ENCODE measurements around the gene ZNF891. TPM values are rescaled to one million over a fixed set of nuclear protein-coding genes. Genes with fewer than 3 reads are reported as not detected.

ZNF891 gene
- total and polyA plus RNA-seq, 2 donors (not counting 1 experiment from before 2014, with no cell fraction given), result 0.52 to 1.2 TPM

DNA sequence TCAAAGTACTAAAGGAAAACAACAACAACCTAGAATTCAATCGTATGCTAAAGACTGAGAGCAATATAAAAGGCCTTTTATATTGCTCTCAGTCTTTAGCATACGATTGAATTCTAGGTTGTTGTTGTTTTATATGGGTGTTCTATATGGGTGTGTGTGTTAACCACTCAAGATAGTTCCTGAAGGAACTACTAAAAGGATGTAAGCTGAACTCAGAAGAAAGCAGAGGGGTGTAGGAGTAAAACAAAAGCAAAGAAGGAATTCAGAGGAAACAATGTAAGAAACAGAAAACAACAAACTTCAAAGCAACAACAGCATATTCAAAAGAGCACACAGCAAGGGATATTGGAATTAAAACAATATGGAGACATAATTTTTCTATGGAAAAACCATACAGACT, 5.4 kb downstream of the ZNF891 start:
- Histone ChIP-seq H3K4me1 (ENCODE audit: control insufficient read depth, extremely low read depth, insufficient read depth, low read length) (no peaks in the 10 kb centered on the region), H3K9ac (ENCODE audit: insufficient read depth, low read length) (no peak overlapping the region), H3K36me3 (ENCODE audit: control insufficient read depth, insufficient read depth, low read length) (no peaks in the 10 kb centered on the region), H3K9me3 (ENCODE audit: control insufficient read depth, insufficient read depth, low read depth, low read length) (no peaks in the 10 kb centered on the region), H3K27ac (ENCODE audit: insufficient read depth, low read length) (no peak overlapping the region), H3K4me2 (ENCODE audit: extremely low read depth, insufficient read depth, low read length) (no peak overlapping the region), H2AFZ (ENCODE audit: low read length) (no peak overlapping the region), H4K20me1 (ENCODE audit: control insufficient read depth, extremely low read depth, insufficient read depth, low read length) (no peaks in the 10 kb centered on the region), H3K27me3 (ENCODE audit: control insufficient read depth, insufficient read depth, low read length) (no peaks in the 10 kb centered on the region), H3K4me3 (replicated peaks in 1 of 4; ENCODE audit: control extremely low read depth in 1 of 4, insufficient read depth in 1 of 4, low read depth in 3 of 4, low read length in 4 of 4) (no peak overlapping the region), H3K79me2 (ENCODE audit: control insufficient read depth, insufficient read depth, low read length) (no peaks in the 10 kb centered on the region)
- TF ChIP-seq, protein P1, sequence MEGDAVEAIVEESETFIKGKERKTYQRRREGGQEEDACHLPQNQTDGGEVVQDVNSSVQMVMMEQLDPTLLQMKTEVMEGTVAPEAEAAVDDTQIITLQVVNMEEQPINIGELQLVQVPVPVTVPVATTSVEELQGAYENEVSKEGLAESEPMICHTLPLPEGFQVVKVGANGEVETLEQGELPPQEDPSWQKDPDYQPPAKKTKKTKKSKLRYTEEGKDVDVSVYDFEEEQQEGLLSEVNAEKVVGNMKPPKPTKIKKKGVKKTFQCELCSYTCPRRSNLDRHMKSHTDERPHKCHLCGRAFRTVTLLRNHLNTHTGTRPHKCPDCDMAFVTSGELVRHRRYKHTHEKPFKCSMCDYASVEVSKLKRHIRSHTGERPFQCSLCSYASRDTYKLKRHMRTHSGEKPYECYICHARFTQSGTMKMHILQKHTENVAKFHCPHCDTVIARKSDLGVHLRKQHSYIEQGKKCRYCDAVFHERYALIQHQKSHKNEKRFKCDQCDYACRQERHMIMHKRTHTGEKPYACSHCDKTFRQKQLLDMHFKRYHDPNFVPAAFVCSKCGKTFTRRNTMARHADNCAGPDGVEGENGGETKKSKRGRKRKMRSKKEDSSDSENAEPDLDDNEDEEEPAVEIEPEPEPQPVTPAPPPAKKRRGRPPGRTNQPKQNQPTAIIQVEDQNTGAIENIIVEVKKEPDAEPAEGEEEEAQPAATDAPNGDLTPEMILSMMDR (conservative IDR thresholded peaks at IDR 0.05 in 1 of 2, IDR thresholded peaks at IDR 0.05 in 1 of 2; ENCODE audit: low read depth in 1 of 2, low read length in 2 of 2), result no peak
- TF ChIP-seq EZH2 (IDR thresholded peaks at IDR 0.05; ENCODE audit: low read length, missing control alignments), result no peak
- no peak for DNase-seq (ENCODE audit: low read depth in 2 of 2)

DNA sequence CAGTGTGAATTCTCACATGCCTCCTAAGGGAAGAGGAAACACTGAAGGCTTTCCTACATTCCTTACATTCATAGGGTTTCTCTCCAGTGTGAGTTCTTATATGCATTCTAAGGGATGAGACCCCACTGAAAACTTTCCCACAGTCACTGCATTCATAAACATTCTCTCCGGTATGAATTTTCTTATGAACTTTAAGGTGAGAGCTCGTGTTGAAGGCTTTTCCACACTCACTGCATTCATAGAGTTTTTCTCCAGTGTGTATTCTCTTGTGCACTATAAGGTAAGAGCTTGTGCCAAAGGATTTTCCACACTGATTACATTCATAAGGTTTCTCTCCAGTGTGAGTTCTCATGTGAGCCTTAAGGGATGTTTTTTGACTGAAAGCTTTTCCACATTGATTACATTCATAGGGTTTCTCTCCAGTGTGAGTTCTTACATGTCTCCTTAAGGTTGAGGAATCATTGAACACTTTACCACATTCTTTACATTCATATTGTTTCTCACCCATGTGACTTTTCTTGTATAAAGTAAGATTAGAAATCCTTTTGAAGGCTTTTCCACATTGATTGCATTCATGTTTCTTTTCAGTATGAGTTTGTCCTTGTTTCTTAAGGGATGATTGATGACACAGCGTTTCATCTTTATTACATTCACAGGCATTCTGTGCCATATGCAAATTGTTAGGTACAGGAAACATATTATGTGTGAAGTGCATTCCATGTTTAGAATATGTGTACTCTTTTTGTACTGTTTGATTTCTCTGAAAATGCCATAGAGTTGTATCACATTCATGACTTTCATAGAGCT, 9.5 kb downstream of the ZNF891 start:
- H3K9me3 ChIP-seq (ENCODE audit: control insufficient read depth, insufficient read depth, low read depth, low read length), result no peaks in the 10 kb centered on the region
- no peaks in the 10 kb centered on the region for H4K20me1 ChIP-seq (ENCODE audit: control insufficient read depth, extremely low read depth, insufficient read depth, low read length)
- TF ChIP-seq EZH2 (IDR thresholded peaks at IDR 0.05; ENCODE audit: low read length, missing control alignments), result no peak
- TF ChIP-seq, protein P1 (conservative IDR thresholded peaks at IDR 0.05 in 1 of 2, IDR thresholded peaks at IDR 0.05 in 1 of 2; ENCODE audit: low read depth in 1 of 2, low read length in 2 of 2), result no peak
- H3K4me3 ChIP-seq (replicated peaks in 1 of 4; ENCODE audit: control extremely low read depth in 1 of 4, insufficient read depth in 1 of 4, low read depth in 3 of 4, low read length in 4 of 4), result no peak overlapping the region
- H3K36me3 ChIP-seq (ENCODE audit: control insufficient read depth, insufficient read depth, low read length), result no peaks in the 10 kb centered on the region
- no peaks in the 10 kb centered on the region for H3K79me2 ChIP-seq (ENCODE audit: control insufficient read depth, insufficient read depth, low read length)
- H3K27ac ChIP-seq (ENCODE audit: insufficient read depth, low read length), result no peak overlapping the region
- H3K27me3 ChIP-seq (ENCODE audit: control insufficient read depth, insufficient read depth, low read length), result no peaks in the 10 kb centered on the region
- no peak overlapping the region for H3K4me2 ChIP-seq (ENCODE audit: extremely low read depth, insufficient read depth, low read length)
- H3K9ac ChIP-seq (ENCODE audit: insufficient read depth, low read length), result no peak overlapping the region
- peak in 1 of 2 donors; percentile 5 for DNase-seq (ENCODE audit: low read depth in 2 of 2)
- H3K4me1 ChIP-seq (ENCODE audit: control insufficient read depth, extremely low read depth, insufficient read depth, low read length), result no peaks in the 10 kb centered on the region
- H2AFZ ChIP-seq (ENCODE audit: low read length), result no peak overlapping the region

- no peak for DNase-seq (ENCODE audit: low read depth in 2 of 2)
- Histone ChIP-seq H3K79me2 (ENCODE audit: control insufficient read depth, insufficient read depth, low read length) (no peaks in the 10 kb centered on the region), H3K4me2 (ENCODE audit: extremely low read depth, insufficient read depth, low read length) (no peak overlapping the region), H3K27ac (ENCODE audit: insufficient read depth, low read length) (no peak overlapping the region), H3K4me1 (ENCODE audit: control insufficient read depth, extremely low read depth, insufficient read depth, low read length) (no peaks in the 10 kb centered on the region), H3K9me3 (ENCODE audit: control insufficient read depth, insufficient read depth, low read depth, low read length) (peaks cover 7% of the 10 kb centered on the region), H3K36me3 (ENCODE audit: control insufficient read depth, insufficient read depth, low read length) (peaks cover 3% of the 10 kb centered on the region), H3K4me3 (replicated peaks in 1 of 4; ENCODE audit: control extremely low read depth in 1 of 4, insufficient read depth in 1 of 4, low read depth in 3 of 4, low read length in 4 of 4) (no peak overlapping the region), H4K20me1 (ENCODE audit: control insufficient read depth, extremely low read depth, insufficient read depth, low read length) (no peaks in the 10 kb centered on the region), H2AFZ (ENCODE audit: low read length) (no peak overlapping the region), H3K9ac (ENCODE audit: insufficient read depth, low read length) (no peak overlapping the region), H3K27me3 (ENCODE audit: control insufficient read depth, insufficient read depth, low read length) (no peaks in the 10 kb centered on the region)
- TF ChIP-seq EZH2 (IDR thresholded peaks at IDR 0.05; ENCODE audit: low read length, missing control alignments), result no peak
- TF ChIP-seq, protein P1 (conservative IDR thresholded peaks at IDR 0.05 in 1 of 2, IDR thresholded peaks at IDR 0.05 in 1 of 2; ENCODE audit: low read depth in 1 of 2, low read length in 2 of 2), result no peak
Measured at GRCh38 chr12:133108150-133108549, 21.9 kb downstream of the ZNF891 start.

Measured in fibroblast of lung (primary cell).